GM18907 (cell line): Measurements from ENCODE around the gene CHCHD5.
"Not testable (repeated sequence)": the region's sequence is repeated elsewhere in the genome, so short reads cannot be mapped to it uniquely, and the experiment has no call there.

Experiments
- ATAC-seq: cut with Tn5 transposase; IDR thresholded peaks from one replicate; pipeline ENCODE4 v1.9.1; 2021; ENCODE audit warnings: mild to moderate bottlenecking, moderate library complexity; ENCODE audit not compliant: unreplicated experiment

Gene CHCHD5, protein sequence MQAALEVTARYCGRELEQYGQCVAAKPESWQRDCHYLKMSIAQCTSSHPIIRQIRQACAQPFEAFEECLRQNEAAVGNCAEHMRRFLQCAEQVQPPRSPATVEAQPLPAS

DNA sequence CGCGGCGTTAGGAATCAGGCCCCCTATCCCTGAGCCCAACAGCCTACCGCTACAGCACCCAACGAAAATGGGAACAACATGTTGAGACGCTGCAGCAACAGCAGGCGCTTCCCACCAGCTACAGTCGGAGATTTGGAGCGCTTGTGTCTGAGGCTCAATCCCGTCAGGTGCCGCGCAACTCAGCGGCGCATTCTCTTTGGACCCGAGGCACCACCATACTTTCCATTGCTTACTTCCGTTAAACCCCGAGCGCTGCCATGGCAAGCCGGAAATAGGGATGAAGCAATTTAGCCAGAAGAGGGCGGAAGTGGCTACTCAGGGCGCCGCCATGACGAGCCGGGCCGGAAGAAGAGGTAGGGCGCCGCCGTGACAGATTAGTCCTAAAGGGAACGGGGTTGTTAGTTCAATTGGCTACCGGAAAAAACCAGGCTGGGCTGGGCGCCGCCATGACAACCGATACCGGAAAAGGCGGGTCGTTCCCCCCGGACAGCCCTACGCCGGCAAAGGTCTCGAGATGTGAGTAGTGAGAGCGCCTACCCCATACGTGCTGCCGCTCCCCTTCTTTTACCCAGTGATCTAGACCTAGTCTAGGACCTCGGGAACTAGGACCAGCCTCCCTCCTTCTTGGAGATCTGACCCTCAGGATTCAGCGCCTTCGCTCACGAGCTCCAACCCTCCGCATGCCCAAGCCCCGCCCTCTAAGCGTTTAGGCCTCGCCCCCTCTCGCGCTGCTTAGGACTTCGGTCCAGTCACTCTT is at the start of gene CHCHD5:
CHCHD5 (plus strand) TSS at position 476 of the 757 bp plus-strand sequence; CDS start at position 515, 39 bp downstream.
- peak; percentile 90 for ATAC-seq

DNA sequence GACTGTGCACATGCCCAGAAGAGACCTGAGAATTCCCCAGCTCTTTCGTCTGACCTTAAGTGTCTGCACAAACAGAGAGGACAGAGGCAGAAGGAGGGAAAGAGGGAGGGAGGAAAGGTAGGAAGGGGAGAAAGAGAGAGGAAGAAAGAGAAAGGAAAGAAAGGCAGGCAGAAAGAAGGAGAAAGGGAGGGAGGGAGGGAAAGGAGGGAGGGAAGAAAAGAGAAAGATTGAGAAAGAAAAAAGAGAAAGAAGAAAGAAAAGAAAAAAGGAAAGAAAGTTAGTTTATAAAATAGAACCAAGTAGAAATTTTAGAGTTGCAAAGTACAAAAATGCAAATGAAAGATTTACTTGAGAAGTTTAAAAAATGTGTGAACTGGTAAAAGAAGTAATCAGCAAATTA is 49.6 kb upstream of the CHCHD5 start:
- no peak for ATAC-seq

DNA sequence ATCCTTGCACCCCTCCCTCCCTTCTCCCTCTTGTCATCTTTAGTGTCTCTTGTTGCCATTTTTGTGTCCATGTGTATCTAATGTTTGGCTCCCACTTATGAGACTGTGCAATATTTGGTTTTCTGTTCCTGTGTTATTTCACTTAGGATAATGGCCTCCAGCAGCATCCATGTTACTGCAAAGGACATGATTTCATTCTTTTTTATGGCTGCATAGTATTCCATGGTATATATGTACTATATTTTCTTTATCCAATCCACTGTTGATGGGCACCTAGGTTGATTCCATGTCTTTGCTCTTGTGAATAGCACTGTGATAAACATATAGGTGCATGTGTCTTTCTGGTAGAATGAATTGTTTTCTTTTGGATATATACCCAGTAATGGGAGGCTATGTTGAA is 47.7 kb upstream of the CHCHD5 start:
- ATAC-seq, result not testable (repeated sequence)

DNA sequence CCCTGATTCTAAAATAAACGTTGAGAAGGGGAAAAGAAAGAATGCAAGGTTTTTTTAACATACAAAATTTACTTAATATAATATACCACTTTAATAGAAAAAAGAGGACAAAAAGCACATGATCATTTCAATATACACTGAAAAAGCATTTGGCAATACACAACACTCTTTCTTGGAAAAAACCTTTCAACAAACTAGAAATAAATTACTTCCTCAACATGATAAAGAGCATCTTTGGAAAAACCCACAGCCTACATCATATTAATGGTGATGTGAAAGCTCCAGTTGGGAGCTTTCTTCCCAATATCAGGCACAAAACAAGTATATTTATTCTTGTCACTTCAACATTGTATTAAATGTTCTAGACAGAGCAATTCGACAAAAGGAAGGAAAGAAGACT is 45.1 kb upstream of the CHCHD5 start:
- ATAC-seq, result no peak

DNA sequence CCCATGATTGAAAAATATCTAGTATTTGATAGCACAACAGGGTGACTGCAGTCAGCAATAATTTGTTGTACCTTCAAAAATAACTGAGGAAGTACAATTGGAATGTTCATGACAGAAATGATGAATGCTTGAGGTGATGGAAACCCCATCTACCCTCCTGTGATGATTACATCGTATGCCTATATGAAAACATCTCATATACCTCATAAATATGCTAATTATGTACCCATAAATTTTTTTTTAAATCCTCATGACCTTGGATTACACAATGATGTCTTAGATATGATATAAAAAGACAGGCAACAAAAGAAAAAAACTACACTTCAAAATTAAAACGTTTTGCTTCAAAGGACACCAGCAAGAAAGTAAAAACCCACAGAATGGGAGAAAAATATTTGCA is 43.5 kb upstream of the CHCHD5 start:
- ATAC-seq, result no peak

DNA sequence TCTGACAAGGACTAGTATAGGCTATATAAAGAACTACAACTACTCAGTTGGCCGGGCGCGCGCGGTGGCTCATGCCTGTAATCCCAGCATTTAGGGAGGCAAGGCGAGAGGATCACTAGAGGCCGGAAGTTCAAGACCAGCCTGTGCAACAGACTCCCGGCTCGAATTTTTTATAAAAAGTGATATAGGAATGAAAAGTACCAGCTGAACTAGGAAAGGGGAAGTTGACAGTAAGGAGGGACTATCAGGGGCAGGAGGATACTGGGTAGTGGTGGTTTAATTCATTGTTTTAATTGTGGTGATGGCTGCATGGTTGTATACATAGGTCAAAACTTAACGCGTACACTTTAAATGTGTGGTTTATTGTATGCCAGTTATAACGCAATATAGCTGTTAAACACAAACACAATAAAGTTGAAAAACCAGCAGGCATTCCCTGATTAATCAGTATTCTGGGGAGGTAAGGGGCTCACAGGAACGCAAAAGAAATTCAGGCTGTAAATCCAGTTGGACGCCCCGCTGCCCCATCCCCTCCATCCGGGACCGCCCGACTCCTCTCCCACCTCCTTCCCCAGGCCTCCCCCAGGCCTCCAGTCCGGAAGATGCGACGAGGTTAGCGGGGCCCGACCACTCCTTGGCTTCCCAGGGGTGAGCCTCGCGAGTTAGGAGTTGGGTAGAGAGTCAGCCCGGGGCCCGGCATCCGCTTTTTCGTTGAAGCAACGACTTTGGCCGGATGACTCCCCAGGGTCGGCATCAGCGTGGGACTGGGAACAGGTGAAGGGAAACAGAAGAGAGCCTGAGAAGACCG is 42.9 kb upstream of the CHCHD5 start:
- peak; percentile 69 for ATAC-seq

DNA sequence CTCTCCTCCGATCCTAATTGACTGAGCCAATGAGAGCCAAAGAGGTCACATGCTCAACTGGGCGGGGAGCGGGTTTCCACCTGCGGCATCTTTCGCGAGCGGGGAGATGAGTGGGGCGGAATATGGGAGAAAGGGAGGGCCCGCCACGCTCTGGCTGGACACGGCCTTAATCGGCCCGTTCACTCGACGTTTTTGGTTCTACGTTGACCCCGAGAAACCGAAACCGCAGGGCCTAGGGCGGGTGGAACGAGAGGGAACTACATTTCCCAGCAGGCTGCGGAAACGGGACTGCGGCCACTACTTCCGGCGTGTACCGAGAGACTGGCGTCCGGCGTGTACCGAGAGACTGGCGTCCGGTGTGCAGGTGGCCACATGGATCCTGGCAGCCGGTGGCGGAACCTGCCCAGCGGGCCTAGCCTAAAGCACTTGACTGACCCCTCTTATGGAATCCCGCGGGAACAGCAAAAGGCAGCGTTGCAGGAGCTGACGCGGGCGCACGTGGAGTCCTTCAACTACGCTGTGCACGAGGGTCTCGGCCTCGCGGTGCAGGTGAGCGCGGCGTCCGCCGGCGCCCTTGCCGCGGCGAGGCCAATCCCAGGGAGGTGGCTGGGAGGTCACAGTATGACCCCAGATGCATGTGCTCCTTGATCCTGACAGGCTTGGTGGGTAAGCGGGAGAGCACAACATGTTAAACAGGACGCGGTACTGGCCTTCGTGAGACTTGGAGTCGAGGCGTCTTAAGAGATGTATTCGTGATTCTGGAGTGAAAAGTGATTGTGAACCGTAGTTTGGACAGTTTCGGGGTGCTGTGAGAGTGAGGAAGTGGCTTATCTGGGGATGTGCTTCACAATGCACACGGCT is 42.1 kb upstream of the CHCHD5 start, which contains the start of gene POLR1B:
POLR1B (plus strand) TSS at position 343 of the 861 bp plus-strand sequence; CDS start at position 373, 30 bp downstream.
- peak; percentile 88 for ATAC-seq

DNA sequence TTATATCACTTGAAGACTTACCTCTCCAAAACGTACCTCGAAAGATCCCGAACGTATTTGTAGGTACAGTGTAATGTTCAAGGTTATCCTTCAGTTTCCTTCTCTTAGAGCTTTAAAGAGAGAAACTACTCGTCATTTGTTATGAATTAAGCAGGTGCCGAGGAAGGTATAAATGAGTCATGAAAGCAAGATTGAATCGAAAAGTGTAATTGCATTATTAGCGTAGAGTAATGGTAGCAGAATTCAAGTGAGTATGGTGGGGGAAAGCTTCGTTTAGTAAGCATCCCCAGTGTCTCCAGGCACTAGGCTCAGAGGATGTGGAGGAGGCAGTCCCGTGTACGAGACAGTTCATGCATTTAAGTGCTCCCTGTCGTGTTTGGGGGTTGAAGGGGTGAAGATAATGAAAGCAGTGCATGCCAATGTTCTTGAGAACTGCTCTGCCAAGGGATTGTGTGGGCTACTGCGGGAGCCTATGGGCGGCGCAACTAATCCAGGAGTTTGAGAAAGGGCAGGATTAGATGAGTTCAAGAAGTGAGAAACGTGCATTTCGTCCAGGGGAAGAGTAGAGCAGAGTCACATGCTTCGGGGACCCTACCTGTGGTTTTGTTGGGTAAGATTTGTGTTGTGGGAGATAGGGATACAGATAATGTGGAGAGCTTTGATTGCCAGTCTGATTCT is 41.3 kb upstream of the CHCHD5 start:
- ATAC-seq, result no peak

DNA sequence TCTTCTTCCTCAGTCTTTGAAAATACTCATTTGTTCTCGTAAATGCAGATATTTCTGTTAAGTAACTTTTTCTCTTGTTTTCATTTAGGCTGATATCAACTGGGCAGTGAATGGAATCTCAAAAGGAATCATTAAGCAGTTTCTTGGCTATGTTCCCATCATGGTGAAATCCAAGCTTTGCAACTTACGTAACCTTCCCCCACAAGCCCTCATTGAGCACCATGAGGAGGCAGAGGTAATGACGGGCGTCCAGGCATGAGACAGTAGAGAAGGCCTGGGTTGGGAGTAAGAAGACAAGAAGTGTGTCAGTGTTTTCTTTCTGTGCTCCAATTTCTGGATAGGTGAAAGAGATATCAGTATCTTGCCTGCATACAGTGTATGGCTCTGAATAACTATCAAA is 37.1 kb upstream of the CHCHD5 start:
- no peak for ATAC-seq

DNA sequence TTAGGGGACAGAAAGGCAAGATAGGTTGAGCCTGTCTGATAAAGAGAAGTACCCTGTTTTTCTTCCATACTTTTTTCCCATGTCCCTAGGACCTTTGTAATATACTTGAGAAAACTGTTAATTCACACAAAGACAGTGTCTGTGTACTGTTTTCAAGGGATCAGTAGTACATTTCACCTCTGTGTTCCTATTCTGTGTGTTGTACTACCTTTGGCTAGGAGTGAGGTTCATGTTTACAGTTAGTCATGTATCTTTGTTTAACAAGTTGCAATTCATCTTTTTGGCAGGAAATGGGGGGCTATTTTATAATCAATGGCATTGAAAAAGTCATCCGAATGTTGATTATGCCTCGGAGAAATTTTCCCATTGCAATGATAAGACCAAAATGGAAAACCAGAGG is 35.4 kb upstream of the CHCHD5 start:
- ATAC-seq, result no peak

DNA sequence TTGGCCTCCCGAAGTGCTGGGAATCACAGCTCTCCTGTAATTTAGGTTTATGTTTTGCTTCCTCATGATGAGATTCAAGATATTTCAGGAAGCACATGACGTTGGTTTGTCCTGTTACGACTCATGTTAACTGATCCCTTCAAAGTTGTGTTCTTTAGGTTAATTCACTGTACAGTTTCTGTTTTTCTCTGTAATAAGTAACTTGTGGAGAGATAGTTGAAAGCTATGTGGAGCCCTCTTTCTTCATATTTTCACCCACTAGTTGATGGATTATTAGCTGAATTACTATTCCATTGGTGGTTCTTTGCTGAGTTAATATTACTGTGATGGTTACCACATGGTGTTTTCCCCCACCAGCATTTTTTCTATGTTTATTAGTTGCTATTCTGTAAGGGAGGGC is 18.3 kb upstream of the CHCHD5 start:
- ATAC-seq, result peak; percentile 86

DNA sequence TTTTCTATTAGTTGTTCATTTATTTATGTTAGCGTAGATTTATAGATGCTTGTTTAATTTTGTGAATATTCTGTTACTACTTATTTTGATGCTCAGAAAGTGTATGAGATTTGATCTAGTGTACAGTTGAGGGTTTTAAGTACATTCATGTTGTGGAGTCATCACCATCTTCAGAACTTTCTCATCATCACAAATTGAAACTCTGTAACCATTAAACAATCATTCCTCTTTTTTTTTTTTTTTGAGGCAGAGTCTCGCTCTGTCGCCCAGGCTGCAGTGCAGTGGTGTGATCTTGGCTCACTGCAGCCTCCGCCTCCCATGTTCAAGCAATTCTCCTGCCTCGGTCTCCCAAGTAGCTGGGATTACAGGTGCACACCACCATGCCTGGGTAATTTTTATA is 17.9 kb upstream of the CHCHD5 start:
- ATAC-seq, result peak; percentile 40

DNA sequence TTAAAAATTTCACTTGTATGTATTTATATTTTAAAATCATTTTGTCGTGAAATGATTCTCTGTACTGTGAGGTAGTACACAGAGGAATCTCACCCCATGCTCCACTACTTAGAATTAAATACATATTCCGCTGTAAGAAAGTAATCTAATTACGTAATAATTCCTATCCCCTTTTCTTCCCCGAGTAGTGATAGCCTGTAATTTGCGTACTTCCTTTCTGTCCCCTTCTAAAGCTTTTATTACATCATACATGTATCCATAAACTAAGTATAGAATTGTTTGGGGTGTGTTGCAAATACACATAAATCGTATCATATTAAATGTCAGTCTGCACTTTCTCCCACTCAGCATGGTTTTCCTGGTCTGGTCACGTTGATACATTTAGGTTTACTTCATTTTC is 12.4 kb upstream of the CHCHD5 start:
- no peak for ATAC-seq

DNA sequence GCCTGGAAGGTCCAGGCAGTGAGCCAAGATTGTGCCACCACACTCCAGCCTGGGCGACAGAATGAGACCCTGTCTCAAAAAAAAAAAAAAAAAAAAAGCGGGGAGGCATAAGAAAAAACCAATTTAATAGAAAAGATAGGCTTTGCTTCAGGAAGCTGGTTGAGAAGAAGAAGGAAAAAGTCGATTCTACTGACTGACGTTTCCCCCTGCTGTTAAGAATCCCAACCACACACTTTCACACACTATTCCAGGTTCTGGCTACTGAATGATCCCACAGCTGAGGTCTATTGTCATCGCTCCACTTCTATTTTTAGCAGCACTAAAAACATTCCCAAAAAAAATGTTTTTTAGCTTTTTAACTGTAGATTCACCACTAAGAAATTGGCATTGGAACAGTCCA is 6.7 kb upstream of the CHCHD5 start:
- ATAC-seq, result no peak

DNA sequence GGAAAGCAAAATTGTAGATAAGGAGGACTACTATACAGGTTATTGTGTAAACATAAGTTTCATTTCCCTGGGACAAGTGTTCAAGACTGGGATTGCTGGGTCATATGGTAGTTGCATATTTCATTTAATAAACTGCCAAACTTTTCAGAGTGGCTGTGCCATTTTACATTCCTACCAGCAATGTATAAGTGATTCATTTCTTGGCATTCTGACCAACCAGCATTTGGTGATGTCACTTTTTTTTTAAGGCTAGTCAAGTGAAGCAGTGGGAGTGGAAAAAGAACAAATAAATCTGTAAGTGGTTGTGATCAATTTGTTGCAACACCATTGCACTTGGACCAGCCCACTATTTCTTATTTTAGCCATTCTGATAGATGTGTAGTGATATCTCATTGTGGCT is 5.2 kb upstream of the CHCHD5 start:
- ATAC-seq, result no peak

DNA sequence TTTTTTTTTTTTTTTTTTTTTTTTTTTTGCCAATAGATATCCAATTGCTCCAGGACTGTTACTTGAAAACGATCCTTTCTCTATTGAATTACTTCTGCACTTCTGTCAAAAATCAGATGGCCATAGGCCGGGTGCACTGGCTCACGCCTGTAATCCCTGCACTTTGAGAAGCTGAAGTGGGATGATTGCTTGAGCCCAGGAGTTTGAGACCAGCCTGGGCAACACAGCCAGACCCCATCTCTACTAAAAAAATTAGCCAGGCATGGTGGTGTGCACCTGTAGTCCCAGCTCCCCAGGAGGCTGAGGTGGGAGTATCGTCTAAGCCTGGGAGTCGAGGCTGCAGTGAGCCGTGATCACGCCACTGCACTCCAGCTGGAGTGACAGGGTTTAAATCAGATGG is 4.3 kb upstream of the CHCHD5 start:
- no peak for ATAC-seq

DNA sequence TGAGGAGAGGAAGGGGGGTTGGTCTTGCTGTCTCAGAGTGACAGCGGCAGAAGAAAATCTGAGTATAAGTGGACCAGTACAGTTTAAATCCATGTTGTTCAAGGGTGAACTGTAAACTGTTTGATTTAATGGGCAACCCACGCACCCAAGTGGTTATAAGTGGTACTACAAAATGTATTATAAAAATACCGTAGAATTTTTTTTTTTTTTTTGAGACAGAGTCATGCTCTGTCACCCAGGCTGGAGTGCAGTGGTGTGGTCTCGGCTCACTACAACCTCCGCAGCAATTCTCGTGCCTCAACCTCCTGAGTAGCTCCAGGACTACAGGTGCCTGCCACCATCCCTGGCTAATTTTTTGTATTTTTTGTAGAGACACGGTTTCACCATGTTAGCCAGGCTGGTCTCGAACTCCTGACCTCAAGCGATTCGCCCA is 2.1 kb upstream of the CHCHD5 start:
- no peak for ATAC-seq

DNA sequence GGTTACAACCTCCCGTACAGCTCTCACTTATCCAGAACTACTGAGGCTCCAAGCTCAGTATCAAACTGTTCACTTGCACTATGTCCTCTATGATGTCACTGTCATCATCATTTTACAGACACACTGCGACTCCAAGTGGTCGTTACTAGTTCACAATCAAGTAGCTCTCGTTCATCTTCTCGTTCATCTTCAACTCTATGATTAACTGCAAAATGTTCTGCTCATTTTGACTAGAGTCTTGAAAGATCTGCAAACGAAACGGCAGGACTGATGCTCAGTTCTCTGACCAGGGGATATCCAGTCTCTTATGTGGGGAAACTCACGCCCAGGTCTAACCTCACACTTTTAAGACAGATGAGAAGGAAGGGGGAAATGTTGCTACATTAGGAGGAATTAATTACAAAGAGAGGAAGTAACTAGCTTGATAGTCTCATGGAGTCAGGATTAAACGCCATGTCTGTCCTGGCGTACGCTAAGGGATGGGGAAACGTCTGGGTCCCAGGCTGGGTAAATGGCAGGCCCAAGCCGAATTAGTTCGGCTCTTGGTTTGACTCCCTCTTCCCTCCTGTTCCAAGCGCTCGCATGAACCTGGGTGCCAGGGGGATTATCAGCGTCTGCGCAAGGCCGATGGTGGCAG is 794 bp upstream of the CHCHD5 start:
- no peak for ATAC-seq

DNA sequence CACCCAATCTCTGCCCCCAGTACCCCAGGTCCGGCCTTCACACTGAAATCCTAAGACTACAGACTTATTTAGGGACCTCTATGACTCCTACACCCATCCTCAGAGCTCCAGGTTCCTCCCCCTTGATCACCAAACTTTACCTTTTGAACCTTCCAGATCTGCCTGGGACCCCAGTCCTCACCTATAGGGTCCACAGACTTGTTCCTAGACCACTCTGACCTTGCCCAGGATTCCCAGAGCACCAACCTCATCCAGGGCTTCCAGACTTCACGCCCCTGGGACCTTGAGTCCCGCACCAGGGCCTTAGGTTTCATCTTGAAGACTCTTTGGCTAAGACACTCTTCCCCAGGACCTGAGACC is 462 bp downstream of the CHCHD5 start:
- no peak for ATAC-seq

DNA sequence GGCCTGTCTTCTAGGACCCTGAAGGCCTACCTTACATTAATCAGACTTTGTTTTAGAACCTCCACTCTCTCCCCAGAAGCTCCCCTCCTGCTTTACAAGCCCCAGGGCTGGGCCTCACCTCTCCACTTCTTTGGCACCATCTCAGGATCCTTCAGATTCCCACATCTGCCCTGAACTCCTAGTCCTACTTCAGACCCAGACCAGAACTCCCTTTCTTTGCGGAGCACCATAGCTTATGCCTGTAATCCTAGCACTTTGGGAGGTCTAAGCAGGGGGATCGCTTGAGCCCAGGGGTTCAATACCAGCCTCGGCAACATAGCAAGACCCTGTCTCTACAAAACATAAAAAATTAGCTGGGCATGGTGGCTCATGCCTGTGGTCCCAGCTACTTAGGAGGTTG is 991 bp downstream of the CHCHD5 start:
- ATAC-seq, result no peak
